H9 (cell line): ENCODE results near the gene DHX58. TPM values are rescaled to one million over a fixed set of nuclear protein-coding genes. Genes with fewer than 3 reads are reported as not detected.

Experiments used
- DNase-seq: peaks from one replicate; pipeline ENCODE4 v3.0.0-alpha.2; 2017
- H2AFZ ChIP-seq: one replicate; pipeline ENCODE4 v1.6.1; 2013; ENCODE audit warnings: mild to moderate bottlenecking, low read length, control low read depth, moderate library complexity
- H2AK5ac ChIP-seq: 2 replicates; pipeline ENCODE4 v1.6.1; 2013; ENCODE audit warnings: low read length, control low read depth, mixed read lengths; ENCODE audit not compliant: insufficient read length
- H2BK120ac ChIP-seq: one replicate; pipeline ENCODE4 v1.6.1; 2013; ENCODE audit warnings: low read depth, mild to moderate bottlenecking, low read length, control low read depth, inconsistent platforms; ENCODE audit not compliant: poor library complexity, severe bottlenecking
- H2BK12ac ChIP-seq: 2 replicates; pipeline ENCODE4 v1.6.1; 2013; ENCODE audit warnings: low read length, control low read depth, mixed read lengths, low read depth; ENCODE audit not compliant: insufficient read length
- H2BK15ac ChIP-seq: 2 replicates; pipeline ENCODE4 v1.6.1; 2013; ENCODE audit warnings: low read depth, low read length, control low read depth
- H2BK20ac ChIP-seq: one replicate; pipeline ENCODE4 v1.6.1; 2013; ENCODE audit warnings: low read depth, mild to moderate bottlenecking, low read length, control low read depth, inconsistent platforms; ENCODE audit not compliant: poor library complexity, severe bottlenecking
- H2BK5ac ChIP-seq: 2 replicates; pipeline ENCODE4 v1.6.1; 2013; ENCODE audit warnings: low read length, control low read depth, mixed read lengths; ENCODE audit not compliant: insufficient read length
- H3K14ac ChIP-seq: 2 replicates; pipeline ENCODE4 v1.6.1; 2013; ENCODE audit warnings: low read length, control low read depth; ENCODE audit not compliant: insufficient read depth
- H3K18ac ChIP-seq: 2 replicates; pipeline ENCODE4 v1.6.1; 2013; ENCODE audit warnings: low read depth, mild to moderate bottlenecking, mixed read lengths, low read length, control low read depth; ENCODE audit not compliant: insufficient read length
- H3K23ac ChIP-seq: 2 replicates; pipeline ENCODE4 v1.6.1; 2013; ENCODE audit warnings: low read length, control low read depth, mixed read lengths, low read depth; ENCODE audit not compliant: insufficient read length
- H3K23me2 ChIP-seq: 2 replicates; pipeline ENCODE4 v1.6.1; 2013; ENCODE audit warnings: low read depth, mild to moderate bottlenecking, mixed read lengths, low read length, control low read depth; ENCODE audit not compliant: insufficient read length, poor library complexity, severe bottlenecking
- H3K27ac ChIP-seq: 2 replicates; pipeline ENCODE4 v1.5.1; 2013; ENCODE audit warnings: low read length, control low read depth, mixed read lengths, low read depth; ENCODE audit not compliant: insufficient read length
- H3K27me3 ChIP-seq: 2 replicates; pipeline ENCODE4 v1.6.1; 2013; ENCODE audit warnings: low read length, control low read depth, inconsistent platforms; ENCODE audit not compliant: insufficient read depth
- H3K4ac ChIP-seq: 2 replicates; pipeline ENCODE4 v1.6.1; 2013; ENCODE audit warnings: low read depth, mild to moderate bottlenecking, control low read depth, inconsistent platforms, low read length, moderate library complexity
- H3K4me1 ChIP-seq: 2 replicates; pipeline ENCODE4 v1.6.1; 2013; ENCODE audit warnings: low read length, control low read depth, inconsistent platforms; ENCODE audit not compliant: insufficient read depth
- H3K4me2 ChIP-seq: 2 replicates; pipeline ENCODE4 v1.6.1; 2013; ENCODE audit warnings: low read length, control low read depth, mixed read lengths; ENCODE audit not compliant: insufficient read length, insufficient read depth
- H3K56ac ChIP-seq: 2 replicates; pipeline ENCODE4 v1.6.1; 2013; ENCODE audit warnings: low read depth, mild to moderate bottlenecking, mixed read lengths, low read length, control low read depth; ENCODE audit not compliant: insufficient read length
- H3K79me1 ChIP-seq: 2 replicates; pipeline ENCODE4 v1.6.1; 2013; ENCODE audit warnings: low read depth, mild to moderate bottlenecking, moderate library complexity, low read length, control low read depth, inconsistent platforms; ENCODE audit not compliant: insufficient read depth, poor library complexity, severe bottlenecking
- H3K79me2 ChIP-seq: 2 replicates; pipeline ENCODE4 v1.6.1; 2013; ENCODE audit warnings: low read length, control low read depth, inconsistent platforms; ENCODE audit not compliant: insufficient read depth
- H3K9ac ChIP-seq: 2 replicates; pipeline ENCODE4 v1.6.1; 2013; ENCODE audit warnings: low read length, control low read depth, mixed read lengths; ENCODE audit not compliant: insufficient read length; ENCODE audit errors: extremely low read depth
- H3K9me3 ChIP-seq: one replicate; pipeline ENCODE4 v1.6.1; 2013; ENCODE audit warnings: low read depth, low read length, inconsistent platforms; ENCODE audit not compliant: control insufficient read depth
- H3T11ph ChIP-seq: one replicate; pipeline ENCODE4 v1.6.1; 2013; ENCODE audit warnings: mild to moderate bottlenecking, low read length, control low read depth, inconsistent platforms
- H4K20me1 ChIP-seq: one replicate; pipeline ENCODE4 v1.6.1; 2013; ENCODE audit not compliant: control insufficient read depth, insufficient read length, insufficient read depth
- H4K5ac ChIP-seq: 2 replicates; pipeline ENCODE4 v1.6.1; 2013; ENCODE audit warnings: low read depth, mild to moderate bottlenecking, mixed read lengths, low read length, control low read depth; ENCODE audit not compliant: insufficient read length
- H4K8ac ChIP-seq: replicated peaks from 2 replicates; pipeline ENCODE4 v1.6.1; 2013; ENCODE audit warnings: low read length, control low read depth, mixed read lengths, low read depth; ENCODE audit not compliant: insufficient read length
- H4K91ac ChIP-seq: 2 replicates; pipeline ENCODE4 v1.6.1; 2013; ENCODE audit warnings: low read depth, mild to moderate bottlenecking, moderate library complexity, mixed read lengths, low read length, control low read depth; ENCODE audit not compliant: insufficient read length
- H3K27ac Mint-ChIP-seq, 3 experiments: 2 replicates in 2 of 3; 3 replicates in 1 of 3; pipeline ENCODE4 v1.8.0; 2020 to 2021; ENCODE audit warnings: mixed read lengths in 3 of 3, mild to moderate bottlenecking in 1 of 3, moderate library complexity in 1 of 3
- H3K27me3 Mint-ChIP-seq: 2 replicates; pipeline ENCODE4 v1.8.0; 2021; ENCODE audit warnings: low read depth, mild to moderate bottlenecking, moderate library complexity, mixed read lengths
- H3K36me3 Mint-ChIP-seq, 3 experiments: 2 replicates in 2 of 3; 3 replicates in 1 of 3; pipeline ENCODE4 v1.8.0; 2020 to 2021; ENCODE audit warnings: low read depth in 3 of 3, mixed read lengths in 3 of 3; ENCODE audit not compliant: insufficient read depth in 1 of 3
- H3K4me1 Mint-ChIP-seq, 2 experiments: 2 replicates each; pipeline ENCODE4 v1.8.0; 2020; ENCODE audit warnings: mixed read lengths in 2 of 2
- H3K4me3 Mint-ChIP-seq, 2 experiments: 2 replicates in 1 of 2; 3 replicates in 1 of 2; pipeline ENCODE4 v1.8.0; 2020 to 2021; ENCODE audit warnings: mild to moderate bottlenecking in 2 of 2, mixed read lengths in 2 of 2, moderate library complexity in 1 of 2
- H3K9me3 Mint-ChIP-seq, 2 experiments: 2 replicates in 1 of 2; 3 replicates in 1 of 2; pipeline ENCODE4 v1.8.0; 2020; ENCODE audit warnings: mild to moderate bottlenecking in 2 of 2, mixed read lengths in 2 of 2, moderate library complexity in 1 of 2
- CTCF ChIP-seq: fragments of 200-600 bp; sonication (generic); conservative IDR thresholded peaks from 3 replicates; pipeline ENCODE4 v1.8.0; 2021; ENCODE audit warnings: antibody characterized with exemption, mild to moderate bottlenecking
- WGBS: extraction: QIAGEN DNeasy Blood & Tissue Kit; methylation state at CpG from one replicate; pipeline ENCODE4 v1.1.7; 2013; ENCODE audit warnings: missing lambda C conversion rate, low lambda C conversion rate, mixed read lengths; ENCODE audit not compliant: insufficient read length; ENCODE audit errors: extremely low coverage; 5-methylcytosine and 5-hydroxymethylcytosine counted together
- total RNA-seq: library from RNA; stranded (reverse); gene quantifications from 2 replicates; pipeline ENCODE4 v1.2.1, GENCODE V29; 2021

Gene DHX58
- total RNA-seq, 1 experiment from 2014 or later: 3.9 TPM

- Histone ChIP-seq H2AFZ (no peak overlapping the region), H4K20me1 (no peaks in the 10 kb centered on the region), H2AK5ac (no peak overlapping the region), H3K23me2 (peaks cover 5% of the 10 kb centered on the region), H3K4me2 (no peak overlapping the region), H3K27ac (no peak overlapping the region), H4K5ac (no peak overlapping the region), H3K9me3 (no peaks in the 10 kb centered on the region), H2BK120ac (no peak overlapping the region), H3K18ac (no peak overlapping the region), H3K27me3 (no peaks in the 10 kb centered on the region), H3K14ac (no peak overlapping the region), H3T11ph (no peak overlapping the region), H3K9ac (no peak overlapping the region), H3K4ac (no peak overlapping the region), H3K79me2 (peaks cover 4% of the 10 kb centered on the region; the same call in 1 of the 2 replicates), H4K8ac (no peak overlapping the region), H3K79me1 (peaks cover 13% of the 10 kb centered on the region), H3K56ac (no peak overlapping the region), H3K4me1 (no peaks in the 10 kb centered on the region), H2BK12ac (no peak overlapping the region), H2BK5ac (no peak overlapping the region), H2BK20ac (no peak overlapping the region), H4K91ac (no peak overlapping the region), H2BK15ac (no peak overlapping the region; the same call in 1 of the 2 replicates), H3K23ac (no peak overlapping the region)
- Mint-ChIP-seq H3K27ac (peak overlapping the region in 2 of 3 experiments; percentile 58 to 68; a peak in 3 of 7 replicates), H3K4me3 (no peak overlapping the region), H3K9me3 (no peaks in the 10 kb centered on the region), H3K36me3 (peaks cover 5 to 43% (median 6%) of the 10 kb centered on the region in 3 experiments; a peak in 6 of 7 replicates), H3K4me1 (peaks cover 9 to 17% of the 10 kb centered on the region in 2 experiments; a peak in 3 of 4 replicates), H3K27me3 (no peaks in the 10 kb centered on the region)
- DNase-seq: no peak
- no CpG with 5 or more reads among the region's 7 CpGs for WGBS
- TF ChIP-seq CTCF: no peak
Observed at GRCh38 chr17:42142371-42142896, 29.9 kb upstream of the DHX58 start.
